Measurements from ENCODE around the gene ABLIM2.
A peak's percentile ranks its signal among the peaks of the same experiment; 100 is the strongest.

The ABLIM2 gene

DNA sequence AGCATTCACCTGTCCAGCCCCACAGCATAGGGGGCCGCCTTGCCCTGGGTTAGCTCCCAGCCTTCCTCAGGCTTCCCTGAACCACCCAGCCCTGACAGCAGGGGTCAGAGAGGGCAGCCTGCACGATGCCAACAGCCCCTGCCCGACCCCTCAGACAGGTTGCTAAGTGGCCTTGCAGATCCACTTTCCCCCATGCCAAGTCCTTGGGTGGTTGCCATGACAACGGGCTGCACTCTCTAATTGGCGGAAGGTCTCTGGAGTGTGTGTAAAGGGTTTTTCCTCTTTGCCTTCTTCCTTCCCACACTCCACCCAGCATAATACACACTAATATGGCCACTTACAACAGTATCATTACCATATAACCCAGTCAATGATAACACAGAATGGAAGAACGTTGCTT, 119.3 kb downstream of the ABLIM2 start:
- DNase-seq: no peak

DNA sequence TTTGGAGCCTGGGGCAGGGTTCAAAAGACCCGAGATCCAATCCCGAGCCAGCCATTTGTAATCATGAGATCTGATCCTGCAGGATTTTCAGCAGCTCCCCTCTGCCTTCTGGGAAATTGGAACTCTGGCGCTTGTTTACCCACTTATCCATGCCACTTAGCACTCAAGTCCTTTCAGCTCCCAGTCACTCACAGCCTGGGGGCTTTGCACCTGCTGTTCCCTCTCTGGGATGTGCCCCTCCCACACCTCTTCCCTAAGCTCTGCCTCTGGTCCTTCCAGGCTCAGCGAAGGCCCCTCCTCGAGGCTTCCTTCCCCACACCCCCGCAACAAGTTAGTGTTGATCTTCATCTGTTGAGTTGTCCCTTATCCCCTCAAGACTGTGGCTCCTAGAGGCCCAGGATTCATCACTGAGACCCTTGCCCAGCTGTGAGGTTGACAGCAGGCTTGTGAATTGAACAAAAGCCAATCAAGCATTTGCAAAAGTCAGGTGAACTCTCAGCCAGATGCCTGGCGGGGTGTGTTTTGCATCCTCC, 119.8 kb downstream of the ABLIM2 start:
- DNase-seq: no peak

DNA sequence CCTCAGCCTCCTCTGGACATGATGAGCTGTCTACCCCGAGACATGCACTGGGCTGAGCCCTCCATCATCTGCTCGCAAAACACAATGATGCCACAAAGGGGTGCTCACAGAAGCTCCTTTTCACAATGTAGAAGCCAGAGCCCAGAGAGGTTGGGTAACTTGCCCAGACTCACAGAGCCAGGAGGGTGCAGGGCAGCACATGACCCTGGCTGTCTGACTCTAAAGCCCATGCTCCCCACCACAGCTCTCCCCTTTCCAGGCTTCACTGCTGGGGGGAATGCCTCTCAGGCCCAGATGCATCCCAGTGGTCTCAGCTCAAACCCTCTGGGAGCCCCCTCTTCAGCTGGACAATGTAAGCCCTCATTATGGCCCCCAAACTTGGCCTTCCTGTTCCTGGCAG, 120.5 kb downstream of the ABLIM2 start:
- DNase-seq: no peak

DNA sequence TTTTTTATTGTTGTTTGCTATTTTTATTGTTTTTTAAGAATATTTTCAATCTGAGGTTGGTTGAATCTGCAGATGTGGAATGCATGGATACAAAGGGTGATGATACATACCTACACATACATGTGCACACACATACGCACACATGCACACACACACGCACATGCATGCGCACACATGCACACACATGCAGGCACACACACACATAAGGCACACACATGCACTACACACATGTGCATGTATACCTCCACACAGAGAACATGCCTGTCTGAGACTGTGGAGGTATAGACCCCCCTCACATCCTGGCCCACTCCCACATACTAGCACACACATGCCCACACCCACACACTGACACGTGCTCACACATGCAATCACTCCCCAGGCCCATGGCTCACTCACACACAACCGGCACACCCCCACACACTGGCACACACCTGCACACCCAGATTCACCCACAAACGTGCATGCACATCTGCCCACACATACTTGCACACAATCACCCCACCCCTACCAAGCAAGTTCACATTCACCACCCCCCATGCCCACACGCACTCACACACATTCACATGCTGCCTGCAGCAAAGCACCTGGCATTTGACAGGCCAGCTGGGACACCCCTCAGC, 121.4 kb downstream of the ABLIM2 start:
- DNase-seq: no peak

DNA sequence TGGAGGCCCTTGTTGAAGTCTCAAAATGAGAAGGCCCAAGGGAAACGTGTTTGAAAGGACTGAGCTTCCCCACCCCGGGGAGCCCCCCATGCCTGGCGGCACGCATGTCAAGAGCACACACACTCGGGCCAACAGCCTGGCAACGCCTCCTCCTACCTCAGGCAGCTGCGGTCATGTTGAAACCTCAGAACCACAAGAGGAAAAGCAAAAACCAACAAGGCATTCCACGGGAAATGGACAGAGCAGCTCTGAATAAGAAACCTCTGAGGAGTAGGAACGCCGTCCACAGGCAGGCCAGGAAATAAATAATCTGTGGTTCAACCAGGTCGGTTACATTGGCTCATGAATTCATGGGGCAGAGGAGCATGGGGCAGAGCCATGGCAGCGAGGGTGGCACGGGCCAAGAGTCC, 123.2 kb downstream of the ABLIM2 start:
- DNase-seq: peak; percentile 65

DNA sequence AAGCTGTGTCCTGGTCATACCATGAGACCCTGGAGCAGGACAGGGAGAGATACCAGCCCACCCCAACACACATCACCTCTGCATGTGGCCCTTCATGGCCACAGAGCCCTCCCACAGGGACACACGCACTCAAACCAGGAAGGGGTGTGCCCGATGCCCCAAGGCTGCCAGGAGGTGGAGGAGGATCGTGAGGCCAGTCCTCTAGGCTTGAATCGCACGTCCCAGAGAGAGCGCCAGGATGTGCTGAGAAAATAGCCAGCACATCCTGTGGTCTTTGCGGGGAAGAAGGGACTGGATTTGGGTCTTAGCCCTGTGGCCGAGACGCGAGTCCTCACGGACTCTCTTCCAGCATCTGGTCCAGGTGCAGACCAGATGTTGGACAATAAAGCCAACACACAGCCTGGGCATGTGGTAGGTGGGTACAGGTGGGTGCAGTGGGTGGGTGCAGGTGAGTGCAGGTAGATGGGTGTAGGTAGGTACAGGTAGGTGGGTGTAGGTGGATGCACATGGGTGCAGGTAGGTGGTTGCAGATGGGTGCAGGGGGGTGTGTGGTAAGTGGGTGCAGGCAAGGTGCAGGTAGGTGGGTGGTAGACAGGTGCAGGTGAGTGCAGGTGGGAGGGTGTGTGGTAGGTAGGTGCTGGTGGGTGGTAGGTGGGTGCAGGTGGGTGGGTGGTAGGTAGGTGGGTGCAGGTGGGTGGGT, 124.6 kb downstream of the ABLIM2 start:
- DNase-seq: no peak

- no peak for DNase-seq
Measured at GRCh38 chr4:8033067-8033755, 125.4 kb downstream of the ABLIM2 start.

DNA sequence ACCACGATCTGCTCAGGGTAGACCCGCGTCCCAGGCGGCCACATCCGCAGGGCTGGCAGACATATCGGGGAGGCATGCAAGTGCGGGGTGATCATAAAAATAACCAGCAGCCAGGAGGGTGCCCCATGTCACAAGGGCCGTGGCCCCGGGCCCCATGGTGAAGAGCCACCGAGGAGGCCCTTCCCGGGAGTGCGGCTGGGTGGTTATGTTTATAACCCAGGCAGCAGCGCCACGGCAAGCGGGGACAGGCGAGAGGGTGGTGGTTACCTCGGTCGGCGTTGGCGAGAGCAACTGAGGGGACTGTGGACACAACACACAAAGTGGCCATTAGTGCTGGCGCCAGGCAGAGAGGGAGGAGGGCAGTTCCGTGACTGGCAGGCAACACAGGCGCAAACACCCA, 126.2 kb downstream of the ABLIM2 start:
- no peak for DNase-seq

DNA sequence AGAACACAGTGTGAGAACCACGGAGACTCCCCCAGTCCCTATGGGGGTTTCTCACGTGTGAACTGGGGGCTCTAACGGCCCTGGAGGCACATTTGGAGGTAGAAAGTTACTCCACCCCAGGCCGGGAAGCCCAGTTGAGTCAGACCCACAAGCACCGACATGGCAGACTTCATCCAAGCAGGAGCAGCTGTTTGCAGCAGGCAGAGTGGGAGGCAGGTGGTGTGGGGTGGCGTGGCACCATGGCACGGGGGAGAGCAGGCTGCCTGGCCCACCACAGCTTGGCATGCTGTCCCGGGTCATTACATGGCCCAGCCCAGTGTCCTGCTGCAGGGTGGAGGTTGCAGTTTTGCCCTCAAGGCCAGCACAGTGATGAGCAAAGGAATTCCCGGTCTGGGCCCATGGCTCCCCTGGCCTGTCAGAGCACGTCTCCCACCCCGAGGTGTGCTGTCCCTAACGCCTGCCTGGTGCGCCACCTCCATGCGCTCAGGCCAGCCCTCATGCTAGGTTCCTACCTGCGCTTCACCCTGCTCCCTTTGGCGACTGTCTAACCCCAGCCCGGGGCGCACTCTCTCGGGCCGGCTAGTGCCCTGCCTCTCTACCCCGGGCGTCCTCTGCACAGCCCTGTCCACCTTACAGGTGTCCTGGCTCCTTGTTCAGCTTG, 128.4 kb downstream of the ABLIM2 start:
- DNase-seq: no peak

GRCh38 chr4:8029689-8030088, 128.9 kb downstream of the ABLIM2 start:
- DNase-seq: no peak

DNA sequence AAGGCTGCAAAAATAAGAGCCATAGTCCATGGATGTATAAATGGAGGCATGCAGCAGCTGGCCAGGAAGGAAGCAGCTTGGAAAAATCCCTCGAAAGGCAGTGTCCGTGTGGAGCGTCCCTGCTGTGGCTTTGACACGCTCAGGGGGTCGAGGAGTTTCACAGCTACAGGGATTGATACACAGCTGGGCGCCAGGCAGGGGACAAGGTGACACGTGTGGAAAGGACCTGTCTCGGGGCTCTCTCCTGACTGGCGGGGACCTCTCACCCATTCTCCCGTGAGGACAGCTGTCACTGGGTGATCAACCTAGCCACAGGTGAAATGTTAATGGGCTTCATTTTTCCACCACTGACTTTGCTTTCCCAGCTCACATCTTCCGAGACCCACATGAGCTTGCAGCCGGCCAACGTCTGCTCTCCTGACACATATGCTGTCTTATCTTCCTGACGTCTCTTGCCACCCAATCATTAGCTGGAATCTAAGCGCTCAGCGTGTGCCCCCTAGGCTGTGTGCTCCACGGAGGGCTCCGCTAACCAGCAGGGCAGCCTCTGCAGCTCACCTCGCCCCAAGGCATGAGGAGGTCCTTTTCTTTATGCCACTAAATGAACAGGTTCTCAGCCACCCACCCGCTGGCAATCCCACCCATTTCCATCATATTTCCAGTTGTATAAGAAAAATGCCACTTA, 129.6 kb downstream of the ABLIM2 start:
- DNase-seq: no peak

GRCh38 chr4:8028368-8028767, 130.2 kb downstream of the ABLIM2 start:
- DNase-seq: no peak

DNA sequence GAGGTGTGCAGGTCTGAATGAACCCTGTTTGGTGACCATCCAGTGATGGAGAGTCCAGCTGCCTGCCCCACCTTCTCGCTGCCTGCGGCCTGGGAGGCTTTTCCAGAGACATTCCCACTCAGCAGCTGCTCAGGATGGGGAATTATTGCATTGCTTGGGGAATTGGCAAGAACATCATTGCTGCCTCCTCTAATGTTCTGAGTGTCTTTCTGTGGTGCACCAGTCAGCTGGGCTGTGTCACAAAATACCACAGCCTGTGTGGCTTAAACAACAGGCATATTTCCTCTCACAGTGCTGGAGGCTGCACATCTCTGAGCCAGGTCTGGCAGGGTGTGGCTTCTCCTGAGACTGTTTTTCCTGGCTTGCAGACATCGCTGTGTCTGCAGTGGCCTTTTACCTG, 132.2 kb downstream of the ABLIM2 start:
- no peak for DNase-seq

GRCh38 chr4:8025668-8026067, 132.9 kb downstream of the ABLIM2 start:
- DNase-seq: no peak

DNA sequence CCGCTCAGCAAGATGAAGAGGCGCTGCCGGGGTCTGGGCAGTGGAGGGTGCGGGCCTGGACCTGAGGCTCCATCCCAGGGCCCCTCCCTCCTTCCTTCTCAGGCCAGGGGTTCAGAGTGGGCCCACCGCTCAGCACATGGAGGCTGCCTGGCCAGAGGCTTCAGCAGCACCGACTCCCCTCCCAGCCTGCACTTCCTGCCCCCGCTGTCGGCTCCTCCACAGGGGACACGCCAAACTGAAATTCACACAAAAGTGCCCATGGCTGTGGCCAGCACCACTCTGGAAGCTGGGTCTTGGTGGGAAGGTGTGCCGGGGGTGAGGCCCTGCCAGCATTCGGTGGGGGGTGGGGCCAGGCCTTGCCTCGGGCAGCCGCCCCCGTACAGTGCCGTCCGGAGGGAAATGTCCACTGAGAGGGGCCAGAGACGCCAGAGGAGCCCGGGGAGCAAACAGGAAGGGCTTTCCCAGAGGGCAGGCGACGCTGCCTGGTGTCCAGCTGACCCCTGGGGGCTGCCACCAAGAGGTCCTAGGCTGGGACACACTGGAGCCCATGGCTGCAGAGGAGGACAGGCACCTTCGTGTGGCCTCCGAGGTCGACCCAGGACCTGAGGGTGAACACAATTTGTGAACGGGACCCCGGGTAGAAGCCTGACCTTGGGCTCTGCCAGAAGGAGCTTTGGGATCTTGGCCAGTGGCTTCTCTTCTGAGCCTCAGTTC, 134.4 kb downstream of the ABLIM2 start:
- no peak for DNase-seq

DNA sequence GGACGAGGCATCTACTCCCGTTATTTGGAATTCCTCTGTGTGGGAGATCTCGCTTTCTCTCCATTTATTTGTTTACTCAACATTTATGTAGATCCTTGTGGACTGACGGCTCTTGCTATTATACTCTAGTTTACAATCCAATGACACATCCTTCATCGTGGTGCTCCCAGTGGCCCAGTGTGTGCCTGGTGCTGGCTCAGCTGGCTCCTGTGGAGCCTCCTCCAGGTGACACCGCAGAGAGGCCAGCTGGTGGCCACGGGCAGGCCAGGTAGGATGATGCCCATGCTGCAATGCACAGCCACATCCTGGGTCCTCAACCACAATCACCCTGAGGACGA, 134.9 kb downstream of the ABLIM2 start:
- no peak for DNase-seq

GRCh38 chr4:8022767-8023695, 135.6 kb downstream of the ABLIM2 start:
- no peak for DNase-seq

DNA sequence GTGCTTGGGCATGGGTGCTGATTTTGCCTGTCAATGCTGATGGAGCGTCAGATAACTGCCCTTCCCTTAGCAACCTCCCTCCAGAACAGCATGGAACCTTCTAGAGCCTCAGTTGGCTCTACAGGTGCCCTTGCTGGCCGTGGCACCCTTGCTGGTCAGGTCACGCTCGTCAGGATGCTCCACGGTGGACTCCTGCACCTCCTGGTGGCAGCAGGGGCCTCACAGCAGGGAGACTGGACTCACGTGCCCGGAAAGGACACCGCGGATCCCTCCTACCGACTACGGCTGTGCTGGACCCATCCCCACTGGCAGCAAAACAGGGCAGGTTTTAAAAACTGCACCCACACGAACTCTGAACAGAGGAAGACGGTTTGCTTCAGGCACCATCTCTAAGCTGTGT, 136.8 kb downstream of the ABLIM2 start:
- no peak for DNase-seq

- DNase-seq: no peak
Measured at GRCh38 chr4:8019396-8020365, 138.9 kb downstream of the ABLIM2 start.

- DNase-seq: no peak
Measured at GRCh38 chr4:8016527-8016926, 142.1 kb downstream of the ABLIM2 start.

All from fibroblast of upper back skin (primary cell).